Measurements from ENCODE around the gene CENPM.

Gene CENPM

DNA sequence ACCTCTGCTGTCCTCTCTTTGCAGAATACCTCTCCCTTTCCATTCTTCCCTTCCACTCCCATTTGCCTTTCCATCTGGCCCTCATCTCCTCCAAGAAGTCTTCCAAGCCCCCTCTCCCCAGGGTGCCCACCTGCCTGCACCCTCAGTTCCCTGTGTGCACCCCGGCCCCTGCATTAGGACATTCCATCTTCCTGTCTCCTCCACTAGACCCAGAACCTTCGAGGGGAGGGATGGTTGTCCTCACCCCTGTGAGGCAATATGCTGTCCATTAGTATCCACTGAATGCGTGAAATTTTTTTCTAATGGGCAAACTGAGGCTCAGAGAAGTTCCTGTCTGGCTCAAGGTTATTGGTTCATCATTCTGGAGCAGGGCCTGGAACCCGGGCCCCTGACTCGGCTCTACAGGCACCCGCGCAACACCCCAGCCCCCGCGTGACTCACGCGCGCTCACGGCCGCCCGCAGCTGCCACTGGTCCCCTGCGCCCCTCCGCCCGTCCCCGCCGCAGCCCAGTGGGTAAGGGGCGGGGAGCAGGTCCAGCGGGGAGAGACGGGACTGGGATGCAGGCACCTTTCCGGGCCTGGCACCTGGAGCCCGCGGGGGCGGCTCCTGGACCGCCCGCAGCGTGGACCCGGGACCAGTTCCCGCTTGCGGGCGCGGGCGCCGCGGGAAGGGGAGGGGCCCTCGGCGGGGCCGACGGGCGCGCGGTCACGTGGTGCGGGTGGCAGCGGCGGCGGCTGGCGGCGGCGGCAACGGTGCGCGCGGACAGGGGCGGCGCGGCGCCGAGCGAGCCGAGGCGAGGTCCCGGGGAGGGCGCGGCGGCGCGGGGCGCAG, 29.3 kb upstream of the CENPM start:
- no peaks in the 10 kb centered on the region for H3K9me3 ChIP-seq (ENCODE audit: control insufficient read depth, low read length)
- no peaks in the 10 kb centered on the region for H3K36me3 ChIP-seq (ENCODE audit: control insufficient read depth, insufficient read depth, low read length)
- H3K27me3 ChIP-seq (ENCODE audit: control insufficient read depth, insufficient read depth, low read length), result peaks cover 46% of the 10 kb centered on the region
- H3K4me1 ChIP-seq (ENCODE audit: control insufficient read depth, insufficient read depth, low read length), result peaks cover 9% of the 10 kb centered on the region
- H3K4me3 ChIP-seq (ENCODE audit: low read length), result no peak overlapping the region
- H3K9ac ChIP-seq (ENCODE audit: low read length), result no peak overlapping the region

DNA sequence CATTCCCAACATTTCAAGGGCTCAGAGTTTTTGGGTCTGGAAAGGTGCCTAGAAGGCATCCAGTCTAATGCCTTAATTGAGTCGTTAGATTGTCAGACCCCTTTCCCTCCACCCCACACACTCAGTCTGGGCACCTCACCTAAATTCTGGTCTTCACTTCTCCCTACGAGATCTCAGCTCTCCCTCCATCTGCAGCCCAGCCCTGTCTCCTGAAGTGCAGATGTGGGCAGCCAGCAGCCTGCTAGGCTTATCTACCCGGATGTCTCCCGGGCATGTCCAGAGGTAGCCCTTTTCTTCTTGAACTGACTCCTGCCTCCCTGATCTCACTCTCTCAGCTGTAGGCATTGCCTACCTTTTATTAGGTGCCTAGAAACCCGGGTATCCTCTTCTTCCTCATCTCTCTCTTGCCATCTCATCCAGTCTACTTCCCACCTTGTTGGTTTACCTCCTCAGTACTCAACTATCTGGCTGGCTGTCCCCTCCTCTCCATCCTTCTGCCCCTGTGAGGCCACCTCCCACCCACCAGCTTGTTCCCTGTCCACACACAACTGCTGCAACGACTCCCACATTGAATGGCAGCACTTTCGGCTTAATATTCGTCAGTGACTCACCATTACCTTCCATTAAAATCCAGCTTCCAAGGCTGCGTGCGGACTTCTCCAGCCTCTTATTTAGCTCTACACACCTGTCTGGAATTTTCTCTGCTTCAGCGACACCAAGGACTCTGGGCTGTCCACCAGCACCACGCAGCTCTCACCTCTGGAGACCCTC, 28.5 kb upstream of the CENPM start:
- H3K27me3 ChIP-seq (ENCODE audit: control insufficient read depth, insufficient read depth, low read length), result peaks cover 48% of the 10 kb centered on the region
- H3K4me1 ChIP-seq (ENCODE audit: control insufficient read depth, insufficient read depth, low read length), result peaks cover 9% of the 10 kb centered on the region
- H3K9ac ChIP-seq (ENCODE audit: low read length), result no peak overlapping the region
- no peak overlapping the region for H3K4me3 ChIP-seq (ENCODE audit: low read length)
- no peaks in the 10 kb centered on the region for H3K36me3 ChIP-seq (ENCODE audit: control insufficient read depth, insufficient read depth, low read length)
- H3K9me3 ChIP-seq (ENCODE audit: control insufficient read depth, low read length), result no peaks in the 10 kb centered on the region

DNA sequence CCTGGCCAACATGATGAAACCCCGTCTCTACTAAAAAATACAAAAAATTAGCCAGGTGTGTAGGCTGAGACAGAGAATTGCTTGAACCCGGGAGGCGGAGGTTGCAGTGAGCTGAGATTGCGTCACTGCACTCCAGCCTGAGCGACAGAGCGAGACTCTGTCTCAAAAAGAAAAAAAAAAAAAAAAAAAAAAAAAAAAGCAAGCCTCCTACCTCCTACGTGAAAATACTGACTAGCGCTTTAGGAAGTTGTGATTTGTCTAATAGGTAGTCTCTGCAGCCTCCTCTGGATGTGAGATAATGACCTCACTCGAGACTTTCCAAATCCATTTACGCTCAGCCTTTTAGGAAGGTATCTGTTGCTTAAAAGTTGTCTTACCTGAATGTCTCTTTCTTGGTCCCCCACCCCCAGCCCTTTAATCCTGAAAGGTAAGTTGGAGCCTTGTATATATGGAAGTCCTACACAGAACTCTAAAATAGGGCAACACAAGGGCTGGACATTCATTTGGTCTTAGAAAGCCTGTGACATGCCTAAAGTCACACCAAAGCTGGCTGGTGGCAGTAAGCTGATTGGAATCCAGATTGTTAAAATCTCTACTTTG, 27.8 kb upstream of the CENPM start:
- Histone ChIP-seq H3K27me3 (ENCODE audit: control insufficient read depth, insufficient read depth, low read length) (peaks cover 51% of the 10 kb centered on the region), H3K4me3 (ENCODE audit: low read length) (no peak overlapping the region), H3K4me1 (ENCODE audit: control insufficient read depth, insufficient read depth, low read length) (peaks cover 9% of the 10 kb centered on the region), H3K9me3 (ENCODE audit: control insufficient read depth, low read length) (no peaks in the 10 kb centered on the region), H3K9ac (ENCODE audit: low read length) (no peak overlapping the region), H3K36me3 (ENCODE audit: control insufficient read depth, insufficient read depth, low read length) (no peaks in the 10 kb centered on the region)

DNA sequence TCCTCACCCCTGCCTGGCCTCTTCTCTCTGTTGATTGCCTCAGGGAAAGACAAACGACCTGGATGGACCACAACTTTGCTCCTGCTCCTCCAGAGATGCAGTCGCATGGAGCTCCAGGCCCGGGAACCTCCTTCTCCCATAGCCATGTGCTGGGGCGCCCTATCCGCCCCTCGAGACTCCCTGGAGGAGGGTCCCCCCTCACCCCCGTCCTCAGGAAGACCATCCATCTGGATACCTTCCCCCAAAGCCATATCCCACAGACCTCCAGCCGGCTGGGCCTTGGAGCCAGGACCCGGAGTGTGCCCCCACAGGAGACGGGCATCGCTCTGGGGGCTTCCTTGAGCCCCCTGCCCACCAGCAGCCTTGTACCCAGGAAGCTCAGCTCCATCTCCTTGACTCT, 24.5 kb upstream of the CENPM start:
- Histone ChIP-seq H3K27me3 (ENCODE audit: control insufficient read depth, insufficient read depth, low read length) (peaks cover 38% of the 10 kb centered on the region), H3K36me3 (ENCODE audit: control insufficient read depth, insufficient read depth, low read length) (no peaks in the 10 kb centered on the region), H3K4me1 (ENCODE audit: control insufficient read depth, insufficient read depth, low read length) (peaks cover 5% of the 10 kb centered on the region), H3K4me3 (ENCODE audit: low read length) (no peak overlapping the region), H3K9ac (ENCODE audit: low read length) (no peak overlapping the region), H3K9me3 (ENCODE audit: control insufficient read depth, low read length) (no peaks in the 10 kb centered on the region)

DNA sequence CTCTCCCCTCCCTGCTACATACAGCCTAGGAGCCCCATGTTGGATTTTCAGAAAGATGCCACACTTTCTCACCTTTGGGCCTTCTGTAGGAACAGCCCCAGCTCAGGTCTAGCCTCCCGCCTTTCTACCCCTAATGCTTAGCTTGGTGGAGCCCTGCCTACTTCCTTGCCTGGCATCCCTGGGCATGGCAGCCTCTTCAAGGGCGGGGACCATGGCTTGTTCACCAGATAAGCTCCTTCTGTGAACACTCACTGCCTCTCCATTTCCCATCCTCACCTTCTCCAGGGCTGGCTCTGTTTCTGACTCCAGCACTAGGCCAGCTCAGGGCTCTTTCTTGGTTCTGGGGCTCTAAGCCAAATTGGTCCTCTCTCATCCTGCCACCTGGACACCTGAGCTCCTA, 23.6 kb upstream of the CENPM start:
- no peaks in the 10 kb centered on the region for H3K36me3 ChIP-seq (ENCODE audit: control insufficient read depth, insufficient read depth, low read length)
- H3K9me3 ChIP-seq (ENCODE audit: control insufficient read depth, low read length), result no peaks in the 10 kb centered on the region
- H3K4me1 ChIP-seq (ENCODE audit: control insufficient read depth, insufficient read depth, low read length), result no peaks in the 10 kb centered on the region
- peaks cover 29% of the 10 kb centered on the region for H3K27me3 ChIP-seq (ENCODE audit: control insufficient read depth, insufficient read depth, low read length)
- H3K4me3 ChIP-seq (ENCODE audit: low read length), result no peak overlapping the region
- H3K9ac ChIP-seq (ENCODE audit: low read length), result no peak overlapping the region

DNA sequence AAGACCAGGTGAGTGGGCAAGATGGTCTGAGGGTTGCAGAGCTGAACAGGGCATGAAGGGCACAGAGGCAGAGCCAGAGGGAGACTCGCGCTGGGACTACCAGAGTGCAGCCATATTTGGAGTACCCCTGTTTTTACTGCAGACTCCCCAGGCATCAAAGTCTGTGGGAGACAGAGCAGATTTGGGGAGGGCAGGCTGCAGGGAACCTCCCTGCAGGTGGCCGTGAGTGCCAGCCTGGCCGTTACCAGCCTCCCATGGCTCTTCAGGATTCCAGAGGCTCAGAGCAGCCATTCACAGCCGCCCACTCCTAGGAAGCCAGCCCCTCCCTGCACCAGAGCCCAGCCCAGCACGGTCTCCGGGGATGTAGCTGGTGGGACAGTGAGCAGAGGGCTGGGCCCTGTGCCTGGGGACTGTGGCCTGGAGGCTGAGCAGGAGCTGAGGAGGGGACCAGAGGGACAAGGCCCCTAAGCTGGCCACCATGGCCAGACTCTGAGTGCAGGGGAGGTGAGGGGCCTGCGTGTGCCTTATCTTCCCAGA, 22.2 kb upstream of the CENPM start, which contains the start of gene SEPTIN3:
SEPTIN3 (plus strand) TSS at position 334 of the 537 bp plus-strand sequence. CDS start 2,050 bp downstream, outside the sequence.
- no peaks in the 10 kb centered on the region for H3K9me3 ChIP-seq (ENCODE audit: control insufficient read depth, low read length)
- H3K4me1 ChIP-seq (ENCODE audit: control insufficient read depth, insufficient read depth, low read length), result no peaks in the 10 kb centered on the region
- H3K9ac ChIP-seq (ENCODE audit: low read length), result no peak within 1 kb of the TSS
- no peak within 1 kb of the TSS for H3K4me3 ChIP-seq (ENCODE audit: low read length)
- no peaks in the 10 kb centered on the region for H3K36me3 ChIP-seq (ENCODE audit: control insufficient read depth, insufficient read depth, low read length)
- peaks cover 21% of the 10 kb centered on the region for H3K27me3 ChIP-seq (ENCODE audit: control insufficient read depth, insufficient read depth, low read length)

DNA sequence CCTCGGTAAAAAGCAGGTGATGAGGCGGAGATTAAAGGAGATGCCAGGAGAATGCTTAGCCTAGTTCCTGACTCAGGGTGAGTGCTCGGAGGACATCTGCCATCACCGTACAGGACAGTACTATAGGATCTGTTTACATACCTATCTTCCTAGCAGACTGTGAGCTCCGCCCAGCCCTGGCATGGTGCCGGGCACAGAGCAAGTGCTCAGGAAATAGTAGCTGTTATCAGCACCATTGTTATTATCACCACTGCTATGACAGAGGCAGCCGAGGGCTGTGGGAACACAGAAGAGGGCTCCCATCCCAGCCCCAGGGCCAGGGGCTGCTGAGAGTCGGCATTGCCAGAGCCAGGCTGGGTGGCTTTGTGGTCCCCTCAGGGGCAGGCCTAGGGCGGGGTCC, 21.6 kb upstream of the CENPM start:
- Histone ChIP-seq H3K4me3 (ENCODE audit: low read length) (no peak overlapping the region), H3K9me3 (ENCODE audit: control insufficient read depth, low read length) (no peaks in the 10 kb centered on the region), H3K27me3 (ENCODE audit: control insufficient read depth, insufficient read depth, low read length) (peaks cover 21% of the 10 kb centered on the region), H3K36me3 (ENCODE audit: control insufficient read depth, insufficient read depth, low read length) (no peaks in the 10 kb centered on the region), H3K4me1 (ENCODE audit: control insufficient read depth, insufficient read depth, low read length) (no peaks in the 10 kb centered on the region), H3K9ac (ENCODE audit: low read length) (no peak overlapping the region)

DNA sequence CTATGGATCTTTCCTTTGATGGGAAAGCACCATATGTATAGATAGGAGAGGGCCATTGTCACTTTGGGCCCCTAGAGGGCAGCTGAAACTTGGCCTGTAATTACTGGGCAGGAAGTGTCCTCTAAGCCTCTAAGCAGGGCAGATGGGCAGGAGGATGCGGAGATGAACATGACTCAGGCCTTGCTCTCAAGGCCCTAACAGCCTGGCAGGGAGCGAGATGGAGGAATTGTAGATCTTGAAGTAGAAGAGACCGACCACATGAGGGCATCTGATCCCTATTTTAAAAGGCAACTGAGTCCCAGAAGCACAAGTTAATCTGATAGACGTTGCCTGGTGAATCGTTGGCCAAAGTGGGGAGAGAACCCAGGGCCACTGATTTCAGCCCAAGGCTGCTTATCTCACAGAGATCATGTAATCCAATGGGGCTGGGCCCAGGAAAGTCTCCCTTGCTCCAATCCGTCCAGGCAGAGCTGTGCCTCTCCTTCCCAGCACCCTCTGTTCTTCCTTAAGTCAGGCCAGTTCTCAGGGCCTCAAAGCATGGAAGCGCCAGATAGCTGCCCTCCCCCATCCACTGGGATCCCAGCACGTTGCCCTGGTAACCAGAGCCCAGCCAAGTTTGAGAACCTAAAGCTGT, 19.8 kb upstream of the CENPM start:
- Histone ChIP-seq H3K4me3 (ENCODE audit: low read length) (no peak overlapping the region), H3K9me3 (ENCODE audit: control insufficient read depth, low read length) (no peaks in the 10 kb centered on the region), H3K4me1 (ENCODE audit: control insufficient read depth, insufficient read depth, low read length) (no peaks in the 10 kb centered on the region), H3K9ac (ENCODE audit: low read length) (peak overlapping the region; percentile 23), H3K36me3 (ENCODE audit: control insufficient read depth, insufficient read depth, low read length) (no peaks in the 10 kb centered on the region), H3K27me3 (ENCODE audit: control insufficient read depth, insufficient read depth, low read length) (peaks cover 10% of the 10 kb centered on the region)

DNA sequence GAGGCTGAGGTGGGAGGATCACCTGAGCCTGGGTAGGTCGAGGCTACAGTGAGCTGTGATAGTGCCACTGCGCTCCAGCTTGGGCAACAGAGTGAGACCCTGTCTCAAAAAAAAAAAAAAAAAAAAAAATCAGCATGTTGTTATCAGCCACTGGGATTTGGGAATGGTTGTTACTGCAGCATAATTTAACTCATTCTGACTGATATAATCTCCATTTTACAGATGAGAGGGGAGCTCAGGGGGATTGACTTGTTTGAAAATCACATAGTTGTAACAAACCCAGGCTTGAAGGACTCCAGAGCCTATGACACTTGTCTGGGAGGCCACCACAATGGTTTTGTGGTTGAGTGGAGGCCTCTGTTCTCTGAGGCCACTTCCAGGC, 19.3 kb upstream of the CENPM start:
- Histone ChIP-seq H3K27me3 (ENCODE audit: control insufficient read depth, insufficient read depth, low read length) (peaks cover 10% of the 10 kb centered on the region), H3K4me1 (ENCODE audit: control insufficient read depth, insufficient read depth, low read length) (no peaks in the 10 kb centered on the region), H3K9me3 (ENCODE audit: control insufficient read depth, low read length) (no peaks in the 10 kb centered on the region), H3K9ac (ENCODE audit: low read length) (no peak overlapping the region), H3K4me3 (ENCODE audit: low read length) (no peak overlapping the region), H3K36me3 (ENCODE audit: control insufficient read depth, insufficient read depth, low read length) (no peaks in the 10 kb centered on the region)

DNA sequence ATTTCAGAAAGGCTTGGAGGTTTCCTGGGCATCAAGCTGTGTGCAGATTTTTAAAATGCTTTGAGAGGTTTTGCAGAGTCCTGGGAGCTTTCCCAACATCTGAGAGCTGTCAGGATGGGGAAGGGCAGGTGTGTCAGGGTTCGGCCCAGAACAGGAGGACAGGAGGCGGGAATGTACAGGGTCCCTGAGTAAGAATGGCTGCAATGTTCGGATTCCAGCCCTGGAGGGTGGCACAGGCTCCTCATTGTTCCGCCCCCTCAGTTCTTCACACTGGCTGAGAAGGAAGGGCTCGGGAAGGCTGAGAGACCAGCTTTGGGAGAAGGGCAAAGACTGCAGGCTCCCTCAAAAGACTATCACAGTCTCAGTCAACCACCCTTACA, 17.1 kb upstream of the CENPM start:
- Histone ChIP-seq H3K9me3 (ENCODE audit: control insufficient read depth, low read length) (no peaks in the 10 kb centered on the region), H3K4me3 (ENCODE audit: low read length) (no peak overlapping the region), H3K36me3 (ENCODE audit: control insufficient read depth, insufficient read depth, low read length) (no peaks in the 10 kb centered on the region), H3K4me1 (ENCODE audit: control insufficient read depth, insufficient read depth, low read length) (no peaks in the 10 kb centered on the region), H3K9ac (ENCODE audit: low read length) (no peak overlapping the region), H3K27me3 (ENCODE audit: control insufficient read depth, insufficient read depth, low read length) (peaks cover 4% of the 10 kb centered on the region)

DNA sequence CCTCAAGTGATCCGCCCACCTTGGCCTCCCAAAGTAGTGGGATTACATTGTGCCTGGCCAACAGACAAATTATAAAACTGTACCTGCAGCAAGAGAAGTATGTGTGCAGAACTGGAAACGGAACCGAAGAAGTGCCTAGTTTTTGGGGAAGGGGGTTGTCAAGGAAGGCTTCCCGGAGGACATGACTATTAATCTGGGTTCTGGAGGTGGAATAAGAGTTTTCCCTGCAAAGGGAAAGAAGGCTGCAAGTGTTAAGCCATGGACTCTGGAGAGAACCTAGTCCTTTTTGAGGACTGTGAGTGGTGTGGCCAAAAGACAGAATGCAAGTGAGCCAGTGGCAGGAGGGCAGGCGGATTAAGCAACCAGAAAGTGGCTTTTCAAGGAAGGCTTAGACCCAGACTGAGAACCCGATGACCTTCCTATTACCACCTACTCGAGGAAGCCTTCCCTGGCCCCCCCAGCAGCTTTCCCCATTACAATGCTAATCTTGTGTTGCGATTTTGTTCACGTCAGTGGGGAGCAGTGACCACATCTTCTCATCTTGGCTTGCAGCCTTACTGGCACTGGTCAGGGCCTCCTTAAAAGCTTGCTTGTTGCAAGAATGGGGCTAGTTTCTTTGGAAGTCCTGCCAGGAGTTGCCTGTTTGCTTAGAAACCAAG, 16.6 kb upstream of the CENPM start:
- H3K4me3 ChIP-seq (ENCODE audit: low read length), result no peak overlapping the region
- H3K9me3 ChIP-seq (ENCODE audit: control insufficient read depth, low read length), result no peaks in the 10 kb centered on the region
- H3K36me3 ChIP-seq (ENCODE audit: control insufficient read depth, insufficient read depth, low read length), result no peaks in the 10 kb centered on the region
- H3K9ac ChIP-seq (ENCODE audit: low read length), result no peak overlapping the region
- peaks cover 1% of the 10 kb centered on the region for H3K27me3 ChIP-seq (ENCODE audit: control insufficient read depth, insufficient read depth, low read length)
- no peaks in the 10 kb centered on the region for H3K4me1 ChIP-seq (ENCODE audit: control insufficient read depth, insufficient read depth, low read length)

Measured in mucosa of stomach (tissue), 1 donor.